SJSA1 (cell line): ENCODE results near the gene LRWD1. TPM values are rescaled to one million over a fixed set of nuclear protein-coding genes. Genes with fewer than 3 reads are reported as not detected.
"Not testable (repeated sequence)": the region's sequence is repeated elsewhere in the genome, so short reads cannot be mapped to it uniquely, and the experiment has no call there.

ENCODE experiments used
- DNase-seq, 2 experiments: peaks; one replicate each; pipeline ENCODE4 v3.0.0-alpha.2; 2015 to 2020; ENCODE audit warnings: low spot score in 2 of 2, low read depth in 1 of 2
- H3K27ac ChIP-seq: fragments of 250-450 bp; sonication (Bioruptor Pico); 2 replicates; pipeline ENCODE4 v1.5.1; 2020; ENCODE audit warnings: mild to moderate bottlenecking, moderate library complexity
- H3K27me3 ChIP-seq: fragments of 250-450 bp; sonication (Bioruptor Pico); replicated peaks from 2 replicates; pipeline ENCODE4 v1.5.1; 2020; ENCODE audit warnings: mild to moderate bottlenecking, moderate library complexity
- H3K36me3 ChIP-seq: fragments of 250-450 bp; sonication (Bioruptor Pico); 2 replicates; pipeline ENCODE4 v1.5.1; 2020; ENCODE audit warnings: mild to moderate bottlenecking
- H3K4me1 ChIP-seq: fragments of 250-450 bp; sonication (Bioruptor Pico); replicated peaks from 2 replicates; pipeline ENCODE4 v1.6.1; 2021; ENCODE audit warnings: mild to moderate bottlenecking
- H3K4me3 ChIP-seq: fragments of 250-450 bp; sonication (Bioruptor Pico); 2 replicates; pipeline ENCODE4 v1.5.1; 2020; ENCODE audit warnings: mild to moderate bottlenecking
- H3K9me3 ChIP-seq: fragments of 250-450 bp; sonication (Bioruptor Pico); replicated peaks from 2 replicates; pipeline ENCODE4 v1.5.1; 2020; ENCODE audit warnings: mild to moderate bottlenecking
- total RNA-seq: library from RNA; depleted of rRNA; stranded (reverse); fragments of >200 nt; shearing (Covaris generic); gene quantifications from 2 replicates; pipeline ENCODE4 v1.2.3, GENCODE V29; 2014; rRNA removed

The LRWD1 gene
- total RNA-seq, 1 experiment from 2014 or later, result 43.3 TPM

DNA sequence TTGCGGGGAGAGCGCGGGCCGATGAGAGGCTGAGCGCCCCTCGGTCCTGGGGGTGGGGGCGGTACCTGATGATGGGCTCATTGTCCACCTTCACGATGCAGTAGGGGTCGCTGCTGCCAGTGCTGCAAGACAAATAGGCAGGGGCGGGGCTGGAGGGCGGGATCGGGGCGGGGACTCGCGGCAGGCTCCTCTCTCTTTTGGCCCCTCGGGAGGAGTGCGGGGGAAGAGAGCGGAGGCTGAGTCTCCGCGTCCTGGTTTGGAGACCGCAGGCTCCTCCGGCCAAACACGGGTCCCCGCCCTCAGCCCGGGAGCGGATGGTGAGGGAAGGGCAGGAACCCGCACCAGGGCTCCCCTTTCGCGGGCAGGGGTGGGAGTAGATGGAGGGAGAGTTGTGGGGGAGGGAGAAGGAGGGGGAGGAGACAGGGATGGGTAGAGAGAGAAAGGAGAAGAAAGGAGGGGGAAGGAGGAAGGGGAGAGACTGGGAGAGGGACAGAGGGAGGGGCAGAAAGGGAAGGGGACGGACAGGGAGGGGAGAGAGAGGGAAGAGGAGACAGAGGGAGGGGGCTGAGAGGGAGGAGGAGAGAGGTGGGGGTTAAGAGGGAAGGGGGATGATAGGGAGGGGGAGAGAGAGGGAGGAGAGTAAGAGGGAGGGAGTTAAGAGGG lies 47.2 kb downstream of the LRWD1 start:
- not testable (repeated sequence) for H3K27me3 ChIP-seq, H3K4me3 ChIP-seq, H3K9me3 ChIP-seq, DNase-seq, H3K27ac ChIP-seq, H3K4me1 ChIP-seq, H3K36me3 ChIP-seq

DNA sequence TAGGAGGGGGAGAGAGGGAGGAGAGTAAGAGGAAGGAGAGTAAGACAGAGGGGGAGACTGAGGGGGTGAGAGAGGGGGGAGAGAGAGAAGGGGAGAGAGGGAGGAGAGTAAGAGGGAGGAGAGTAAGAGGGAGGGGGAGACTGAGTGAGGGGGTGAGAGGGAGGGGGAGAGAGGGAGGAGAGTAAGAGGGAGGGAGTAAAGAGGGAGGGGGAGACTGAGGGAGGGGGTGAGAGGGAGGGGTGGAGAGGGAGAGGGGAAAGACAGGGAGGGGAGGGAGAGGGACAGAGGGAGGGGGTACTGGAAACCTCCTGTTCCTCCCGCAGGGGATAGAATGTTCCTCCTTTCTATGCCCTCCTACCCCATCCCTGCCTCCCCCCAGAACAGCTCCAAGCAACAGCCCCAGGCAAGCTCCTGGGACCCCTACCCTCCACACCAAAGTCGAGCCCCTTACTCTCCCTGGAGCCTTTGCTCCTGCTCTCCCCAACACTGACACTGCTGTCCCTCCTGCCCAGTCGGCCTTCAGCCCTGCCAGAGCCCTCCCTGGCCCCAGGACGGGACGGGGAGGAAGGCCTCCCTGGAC lies 47.9 kb downstream of the LRWD1 start:
- not testable (repeated sequence) for H3K4me3 ChIP-seq, H3K27ac ChIP-seq, H3K27me3 ChIP-seq, H3K9me3 ChIP-seq, H3K4me1 ChIP-seq, H3K36me3 ChIP-seq
- DNase-seq, result peak; percentile 1 to 50

DNA sequence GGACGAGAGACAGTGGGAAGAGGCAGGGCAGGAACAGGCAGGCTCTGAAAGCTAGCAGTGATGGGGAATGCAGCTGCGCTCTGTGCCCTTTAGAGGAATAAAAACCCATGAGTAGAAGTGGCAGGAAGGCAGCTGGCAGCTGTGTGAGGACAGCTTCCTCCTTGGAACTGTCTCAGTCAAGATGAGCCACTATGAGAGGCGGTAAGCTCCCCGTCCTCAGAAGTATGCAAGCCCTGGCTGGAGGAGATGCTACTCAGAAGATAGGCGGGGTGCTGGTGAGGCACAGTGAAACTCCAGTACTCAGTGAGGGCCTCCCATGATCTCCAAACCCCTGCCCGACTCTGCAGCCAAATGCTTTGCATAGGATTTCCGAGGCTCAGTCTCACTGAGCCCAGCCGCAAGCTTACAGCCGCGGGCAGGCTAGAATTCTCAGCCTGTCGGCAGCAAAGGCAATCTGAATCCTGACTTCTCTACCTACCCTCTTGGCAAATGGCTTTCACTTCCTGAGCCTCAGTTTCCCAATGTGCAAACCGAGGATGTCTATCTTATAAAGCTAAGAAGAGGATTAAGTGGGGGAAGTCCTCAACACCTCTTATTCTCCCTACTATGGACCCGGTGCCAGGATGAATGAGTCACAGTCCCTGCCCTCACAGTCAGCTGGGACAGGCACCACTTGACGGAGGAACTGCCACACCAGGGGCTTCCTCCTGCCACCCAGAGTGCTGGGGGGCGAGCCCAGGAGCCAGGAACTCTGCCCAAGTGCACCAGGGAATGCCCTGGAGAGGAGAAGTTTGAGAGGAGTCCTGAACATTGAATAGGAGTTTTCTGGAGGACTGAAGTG lies 50.3 kb downstream of the LRWD1 start:
- not testable (repeated sequence) for H3K9me3 ChIP-seq, H3K27me3 ChIP-seq, H3K27ac ChIP-seq, H3K4me1 ChIP-seq, H3K36me3 ChIP-seq, H3K4me3 ChIP-seq
- DNase-seq, result peak in 1 of 2 experiments; percentile 22

DNA sequence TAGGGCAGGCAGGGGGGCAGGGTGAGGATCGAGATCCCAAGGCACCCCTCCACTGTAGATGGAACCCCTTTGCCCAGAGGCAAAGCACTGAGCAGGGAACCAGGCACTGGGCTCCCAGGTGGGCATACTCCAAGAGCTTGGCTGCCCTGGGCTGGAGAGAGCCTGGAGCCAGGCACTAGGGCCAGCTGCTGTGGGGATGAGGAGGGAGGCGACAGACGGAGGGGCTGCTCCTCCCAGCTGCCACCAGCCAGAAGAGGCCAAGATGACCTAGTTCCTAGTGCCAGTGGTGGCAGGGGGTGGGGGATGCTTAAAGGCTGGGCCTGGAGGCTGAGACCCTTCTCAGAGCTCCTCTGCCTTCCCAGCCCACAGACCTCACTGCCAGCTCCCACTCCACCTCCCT lies 51.1 kb downstream of the LRWD1 start:
- H3K27me3 ChIP-seq, H3K27ac ChIP-seq, DNase-seq, H3K9me3 ChIP-seq, H3K36me3 ChIP-seq, H3K4me3 ChIP-seq, H3K4me1 ChIP-seq: not testable (repeated sequence)

DNA sequence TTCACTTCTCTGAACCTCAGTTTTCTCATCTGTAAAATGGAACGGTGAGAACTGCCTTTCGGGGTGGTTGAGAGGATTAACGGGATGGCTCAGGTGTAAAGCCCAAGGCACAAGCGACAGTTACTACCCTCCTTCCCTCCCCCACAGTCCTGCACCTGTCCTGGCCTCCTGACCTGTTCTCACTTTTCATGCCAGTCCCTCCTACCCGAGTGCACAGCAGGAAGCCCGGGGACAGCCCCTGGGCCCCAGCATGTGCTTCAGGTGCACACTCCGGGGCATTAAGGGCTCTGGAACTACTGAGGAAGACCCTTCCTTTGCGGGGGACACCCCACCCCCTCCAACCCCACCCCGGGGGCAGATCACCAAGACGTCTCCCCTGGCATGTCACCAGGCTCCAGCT lies 52.2 kb downstream of the LRWD1 start:
- not testable (repeated sequence) for H3K4me3 ChIP-seq, H3K27me3 ChIP-seq, H3K4me1 ChIP-seq, DNase-seq, H3K9me3 ChIP-seq, H3K27ac ChIP-seq, H3K36me3 ChIP-seq

DNA sequence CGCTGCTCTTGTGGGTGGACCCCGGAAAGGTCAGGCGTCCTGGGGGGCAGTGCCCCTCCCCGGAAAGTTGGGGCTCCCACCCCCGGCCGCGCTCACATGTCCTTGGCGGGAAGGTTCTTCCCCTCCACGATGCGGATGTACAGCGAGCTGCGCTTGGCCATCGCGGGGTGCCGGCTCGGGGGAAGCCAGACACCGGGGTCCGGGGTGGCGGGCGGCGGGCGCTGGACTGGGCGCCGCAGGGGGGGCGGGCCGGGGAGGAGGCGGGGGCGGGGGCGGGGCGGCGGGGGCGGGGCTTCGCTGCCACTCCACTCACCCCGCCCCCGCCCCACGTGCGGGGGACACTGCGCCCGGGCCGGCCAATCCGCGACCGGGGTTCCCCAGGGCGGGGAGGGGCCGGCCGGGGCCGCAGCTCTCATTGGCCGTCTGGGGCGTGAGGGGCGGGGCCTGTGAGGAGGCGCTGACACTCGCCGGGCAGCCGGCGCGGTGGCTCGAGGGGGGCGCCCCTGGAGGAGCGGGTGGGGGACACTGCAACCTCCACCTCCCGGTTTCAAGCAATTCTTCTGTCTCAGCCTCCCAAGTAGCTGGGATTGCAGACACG lies 52.9 kb downstream of the LRWD1 start, which contains the start of gene RASA4B:
Gene RASA4B, minus strand, starts transcription at position 228 of the 598 bp plus-strand sequence. Its CDS starts 67 bp downstream, at position 161.
- not testable (repeated sequence) for H3K36me3 ChIP-seq, H3K4me3 ChIP-seq, H3K27ac ChIP-seq, H3K4me1 ChIP-seq, H3K9me3 ChIP-seq, H3K27me3 ChIP-seq
- DNase-seq, result peak in 1 of 2 experiments; percentile 40

DNA sequence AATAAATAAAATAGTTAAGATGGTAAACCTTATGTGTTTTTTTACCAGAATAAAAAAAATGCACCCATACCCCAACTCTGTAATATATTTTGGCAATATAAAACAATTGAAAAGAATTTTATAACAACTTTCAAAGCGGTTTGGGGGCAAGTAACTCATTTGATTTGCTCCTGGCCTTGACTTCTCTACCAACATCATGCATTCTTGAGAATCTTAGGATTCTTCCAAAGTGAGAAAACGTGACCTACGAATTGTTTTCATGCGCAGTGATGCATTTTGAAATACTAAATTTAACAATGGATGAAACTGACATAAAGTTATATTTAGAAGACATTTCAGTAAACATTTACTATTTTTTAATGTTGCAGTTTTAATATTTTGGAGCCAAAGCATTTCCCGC lies 56.0 kb downstream of the LRWD1 start:
- not testable (repeated sequence) for H3K36me3 ChIP-seq, H3K4me3 ChIP-seq, H3K27me3 ChIP-seq, H3K27ac ChIP-seq, H3K4me1 ChIP-seq, H3K9me3 ChIP-seq, DNase-seq

Other genes starting within 250 kb of the LRWD1 start
- 62.6 and 83.1 TPM in 2 replicates for gene SH2B2, start 178.1 kb upstream of the LRWD1 start, total RNA-seq
- not detected in 2 replicates for gene SPDYE6, start 108.5 kb upstream of the LRWD1 start, total RNA-seq
- 29.6 and 30.7 TPM in 2 replicates for gene PRKRIP1, start 68.6 kb upstream of the LRWD1 start, total RNA-seq
- gene ORAI2, start 31.4 kb upstream of the LRWD1 start, total RNA-seq, result 18.3 and 27.0 TPM in 2 replicates
- gene ALKBH4, start 121 bp upstream of the LRWD1 start, total RNA-seq, result 26.4 and 27.4 TPM in 2 replicates
- 17.8 and 44.1 TPM in 2 replicates for gene POLR2J, start 13.9 kb downstream of the LRWD1 start, total RNA-seq
- gene RASA4B, start 52.8 kb downstream of the LRWD1 start, total RNA-seq, result 4.0 and 9.5 TPM in 2 replicates
- 0.24 and 1.6 TPM in 2 replicates for gene UPK3BL2, start 78.7 kb downstream of the LRWD1 start, total RNA-seq
- not detected in 2 replicates for gene SPDYE2, start 86.2 kb downstream of the LRWD1 start, total RNA-seq
- gene POLR2J3, start 107.6 kb downstream of the LRWD1 start, total RNA-seq, result 15.7 and 21.3 TPM in 2 replicates
- gene RASA4, start 151.8 kb downstream of the LRWD1 start, total RNA-seq, result 15.4 and 19.4 TPM in 2 replicates
- gene UPK3BL1, start 177.8 kb downstream of the LRWD1 start, total RNA-seq, result 20.9 and 21.2 TPM in 2 replicates
- gene SPDYE2B, start 185.3 kb downstream of the LRWD1 start, total RNA-seq, result not detected in 2 replicates
- gene POLR2J2, start 206.7 kb downstream of the LRWD1 start, total RNA-seq, result 1.3 and 1.4 TPM in 2 replicates